Neural progenitor cell (in vitro differentiated cells): ENCODE results near the gene GPATCH4. TPM values are rescaled to one million over a fixed set of nuclear protein-coding genes. Genes with fewer than 3 reads are reported as not detected.
"Not testable (repeated sequence)": the region's sequence is repeated elsewhere in the genome, so short reads cannot be mapped to it uniquely, and the experiment has no call there.

Experiments
- DNase-seq: peaks from one replicate; pipeline ENCODE4 v3.0.0-alpha.2; 2016; ENCODE audit warnings: low spot score
- H2AFZ ChIP-seq: fragments of 200-600 bp; sonication (generic); replicated peaks from 2 replicates; pipeline ENCODE4 v1.6.1; 2016; ENCODE audit warnings: antibody characterized with exemption
- H3F3A ChIP-seq: fragments of 200-600 bp; sonication (generic); 2 replicates; pipeline ENCODE4 v1.6.1; 2016; ENCODE audit warnings: antibody characterized with exemption, low read depth
- H3K27ac ChIP-seq: fragments of 200-600 bp; sonication (generic); 2 replicates; pipeline ENCODE4 v1.5.1; 2016; ENCODE audit warnings: mild to moderate bottlenecking
- H3K27me3 ChIP-seq: fragments of 200-600 bp; sonication (generic); 2 replicates; pipeline ENCODE4 v1.6.1; 2016; ENCODE audit warnings: mild to moderate bottlenecking, moderate library complexity
- H3K36me3 ChIP-seq: fragments of 200-600 bp; sonication (generic); 2 replicates; pipeline ENCODE4 v1.5.1; 2016
- H3K4me1 ChIP-seq: fragments of 200-600 bp; sonication (generic); 2 replicates; pipeline ENCODE4 v1.6.1; 2016; ENCODE audit warnings: mixed run types
- H3K4me2 ChIP-seq: fragments of 200-600 bp; sonication (generic); 2 replicates; pipeline ENCODE4 v1.6.1; 2016
- H3K4me3 ChIP-seq: fragments of 200-600 bp; sonication (generic); 2 replicates; pipeline ENCODE4 v1.5.1; 2016
- H3K79me2 ChIP-seq: fragments of 200-600 bp; sonication (generic); 2 replicates; pipeline ENCODE4 v1.6.1; 2016; ENCODE audit warnings: low read depth
- H3K9ac ChIP-seq: fragments of 200-600 bp; sonication (generic); 2 replicates; pipeline ENCODE4 v1.6.1; 2016
- H3K9me3 ChIP-seq: fragments of 200-600 bp; sonication (generic); 2 replicates; pipeline ENCODE4 v1.5.1; 2016; ENCODE audit warnings: low read depth
- H4K20me1 ChIP-seq: fragments of 200-600 bp; sonication (generic); 2 replicates; pipeline ENCODE4 v1.6.1; 2016; ENCODE audit warnings: low read depth
- H3K27ac Mint-ChIP-seq: 3 replicates; pipeline ENCODE4 v1.8.0; 2021; ENCODE audit warnings: mixed read lengths
- H3K27me3 Mint-ChIP-seq: 2 replicates; pipeline ENCODE4 v1.8.0; 2022; ENCODE audit warnings: low read depth, mild to moderate bottlenecking, inconsistent platforms, moderate library complexity, mixed read lengths; ENCODE audit not compliant: insufficient read depth
- H3K36me3 Mint-ChIP-seq: 3 replicates; pipeline ENCODE4 v1.8.0; 2021; ENCODE audit warnings: mixed read lengths
- H3K4me1 Mint-ChIP-seq: 3 replicates; pipeline ENCODE4 v1.8.0; 2021; ENCODE audit warnings: mixed read lengths
- H3K4me3 Mint-ChIP-seq: 3 replicates; pipeline ENCODE4 v1.8.0; 2021; ENCODE audit warnings: mild to moderate bottlenecking, moderate library complexity, mixed read lengths
- H3K9me3 Mint-ChIP-seq: 3 replicates; pipeline ENCODE4 v1.8.0; 2020; ENCODE audit warnings: mixed read lengths
- EZH2 ChIP-seq: fragments of 200-600 bp; sonication (generic); IDR thresholded peaks from 2 replicates; pipeline ENCODE4 v1.6.1; 2017; ENCODE audit warnings: antibody characterized with exemption, mild to moderate bottlenecking, moderate library complexity
- EZH2phosphoT487 ChIP-seq: fragments of 200-600 bp; sonication (generic); IDR thresholded peaks from 2 replicates; pipeline ENCODE4 v1.6.1; 2017; ENCODE audit warnings: antibody characterized with exemption
- total RNA-seq: library from RNA; depleted of rRNA; stranded (reverse); fragments of >200 nt; gene quantifications from 2 replicates; pipeline ENCODE4 v1.2.3, GENCODE V29; 2015; ENCODE audit warnings: low replicate concordance
- TF ChIP-seq, protein P1 (sequence below): fragments of 200-600 bp; sonication (generic); IDR thresholded peaks from 2 replicates; pipeline ENCODE4 v1.5.1; 2017; ENCODE audit warnings: antibody characterized with exemption, mild to moderate bottlenecking

GPATCH4 gene
- total RNA-seq, 1 donor from 2014 or later: 17.2 TPM

DNA sequence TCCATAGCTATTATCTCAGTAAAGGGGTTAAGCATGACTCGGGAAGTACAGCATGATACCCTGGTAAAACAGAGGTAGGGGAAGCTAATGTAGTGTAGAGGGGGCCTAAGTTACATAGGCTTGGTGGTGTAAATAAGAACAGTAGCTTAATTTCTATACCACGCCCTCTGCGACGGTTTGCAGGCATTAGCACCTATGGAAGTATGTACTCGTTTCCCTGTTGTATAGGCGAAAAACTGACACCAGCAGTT lies 10.2 kb downstream of the GPATCH4 start:
- Histone ChIP-seq H3K9me3 (no peaks in the 10 kb centered on the region), H3K79me2 (peaks cover 5% of the 10 kb centered on the region), H3K4me3 (peak overlapping the region; percentile 82), H3K27me3 (no peaks in the 10 kb centered on the region), H3K27ac (no peak overlapping the region), H4K20me1 (no peaks in the 10 kb centered on the region), H3F3A (peaks cover 39% of the 10 kb centered on the region), H3K9ac (peak overlapping the region; percentile 45), H3K4me2 (peak overlapping the region; percentile 95), H3K36me3 (no peaks in the 10 kb centered on the region), H3K4me1 (peaks cover 5% of the 10 kb centered on the region), H2AFZ (peak overlapping the region; percentile 88)
- Mint-ChIP-seq H3K4me1 (peaks cover 28% of the 10 kb centered on the region), H3K36me3 (peaks cover 7% of the 10 kb centered on the region), H3K9me3 (no peaks in the 10 kb centered on the region), H3K4me3 (peak overlapping the region; percentile 89), H3K27ac (peak overlapping the region; percentile 93), H3K27me3 (peaks cover 7% of the 10 kb centered on the region)
- DNase-seq: no peak
- TF ChIP-seq EZH2phosphoT487: no peak
- TF ChIP-seq, protein P1, sequence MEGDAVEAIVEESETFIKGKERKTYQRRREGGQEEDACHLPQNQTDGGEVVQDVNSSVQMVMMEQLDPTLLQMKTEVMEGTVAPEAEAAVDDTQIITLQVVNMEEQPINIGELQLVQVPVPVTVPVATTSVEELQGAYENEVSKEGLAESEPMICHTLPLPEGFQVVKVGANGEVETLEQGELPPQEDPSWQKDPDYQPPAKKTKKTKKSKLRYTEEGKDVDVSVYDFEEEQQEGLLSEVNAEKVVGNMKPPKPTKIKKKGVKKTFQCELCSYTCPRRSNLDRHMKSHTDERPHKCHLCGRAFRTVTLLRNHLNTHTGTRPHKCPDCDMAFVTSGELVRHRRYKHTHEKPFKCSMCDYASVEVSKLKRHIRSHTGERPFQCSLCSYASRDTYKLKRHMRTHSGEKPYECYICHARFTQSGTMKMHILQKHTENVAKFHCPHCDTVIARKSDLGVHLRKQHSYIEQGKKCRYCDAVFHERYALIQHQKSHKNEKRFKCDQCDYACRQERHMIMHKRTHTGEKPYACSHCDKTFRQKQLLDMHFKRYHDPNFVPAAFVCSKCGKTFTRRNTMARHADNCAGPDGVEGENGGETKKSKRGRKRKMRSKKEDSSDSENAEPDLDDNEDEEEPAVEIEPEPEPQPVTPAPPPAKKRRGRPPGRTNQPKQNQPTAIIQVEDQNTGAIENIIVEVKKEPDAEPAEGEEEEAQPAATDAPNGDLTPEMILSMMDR: no peak
- TF ChIP-seq EZH2: no peak

DNA sequence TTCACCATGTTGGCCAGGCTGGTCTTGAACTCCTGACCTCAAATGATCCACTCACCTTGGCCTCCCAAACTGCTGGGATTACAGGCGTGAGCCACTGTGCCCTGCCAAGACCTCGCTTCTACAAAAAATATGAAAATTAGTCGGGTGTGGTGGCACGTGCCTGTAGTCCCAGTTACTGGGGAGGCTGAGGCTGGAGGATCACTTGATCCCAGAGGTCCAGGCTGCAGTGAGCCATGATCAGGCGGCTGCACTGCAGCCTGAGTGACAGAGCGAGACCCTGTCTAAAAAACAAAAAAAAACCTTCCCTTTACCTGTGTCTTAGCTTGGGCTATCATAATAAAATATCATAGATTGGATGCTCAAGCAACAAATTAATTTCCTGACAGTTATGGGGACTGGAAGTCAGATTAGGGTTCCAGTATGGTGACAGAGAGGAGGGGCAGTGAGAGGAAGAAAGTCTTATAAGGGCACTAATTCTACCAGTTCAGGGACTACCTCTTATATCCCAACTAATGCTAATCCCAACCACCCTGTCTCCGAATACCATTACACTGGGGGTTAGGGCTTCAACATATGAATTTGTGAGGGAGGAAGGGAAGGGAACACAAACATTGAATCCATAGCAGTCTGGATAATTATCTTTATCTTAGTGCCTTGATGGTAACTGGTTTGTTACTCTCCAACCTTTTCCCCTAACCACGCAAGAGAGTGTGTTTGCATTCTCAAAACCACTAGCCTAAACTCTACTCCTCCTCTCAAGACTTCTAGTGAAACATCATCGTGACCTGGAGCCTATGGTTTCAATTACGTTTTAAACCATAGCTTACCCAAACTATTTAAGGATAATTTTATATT lies 10.7 kb downstream of the GPATCH4 start:
- H3K27ac Mint-ChIP-seq: no peak overlapping the region
- peaks cover 11% of the 10 kb centered on the region for H3K27me3 Mint-ChIP-seq
- peaks cover 28% of the 10 kb centered on the region for H3K4me1 Mint-ChIP-seq
- Histone ChIP-seq H3K4me3 (peak overlapping the region; percentile 82), H3K9me3 (no peaks in the 10 kb centered on the region), H3K79me2 (peaks cover 5% of the 10 kb centered on the region), H3K4me2 (peak overlapping the region; percentile 95), H3K9ac (no peak overlapping the region), H3K36me3 (no peaks in the 10 kb centered on the region), H3K27ac (no peak overlapping the region), H3F3A (peaks cover 39% of the 10 kb centered on the region), H4K20me1 (no peaks in the 10 kb centered on the region), H3K27me3 (no peaks in the 10 kb centered on the region), H2AFZ (peak overlapping the region; percentile 88), H3K4me1 (peaks cover 5% of the 10 kb centered on the region)
- peaks cover 6% of the 10 kb centered on the region for H3K36me3 Mint-ChIP-seq
- DNase-seq: no peak
- TF ChIP-seq EZH2: no peak
- TF ChIP-seq, protein P1: no peak
- no peak for TF ChIP-seq EZH2phosphoT487
- no peaks in the 10 kb centered on the region for H3K9me3 Mint-ChIP-seq
- H3K4me3 Mint-ChIP-seq: peak overlapping the region; percentile 89

DNA sequence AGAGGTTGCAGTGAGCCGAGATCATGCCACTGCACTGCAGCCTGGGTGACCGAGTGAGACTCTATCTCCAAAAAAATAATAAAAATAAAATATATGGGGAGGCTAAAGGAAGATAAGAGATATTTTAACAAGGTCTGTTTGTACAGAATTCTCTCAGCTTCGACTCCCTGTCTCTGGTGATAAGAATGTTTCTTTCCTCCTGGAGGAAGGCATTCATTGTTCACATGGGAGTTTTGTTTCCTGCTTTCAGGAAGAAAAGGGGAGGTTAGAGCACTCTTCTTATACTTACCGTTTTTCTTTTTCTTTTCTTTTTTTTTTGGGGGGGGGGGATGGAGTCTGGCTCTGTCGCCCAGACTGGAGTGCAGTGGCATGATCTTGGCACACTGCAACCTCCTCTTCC lies 11.7 kb downstream of the GPATCH4 start:
- Mint-ChIP-seq H3K27ac (no peak overlapping the region), H3K9me3 (no peaks in the 10 kb centered on the region), H3K27me3 (peaks cover 13% of the 10 kb centered on the region), H3K4me3 (no peak overlapping the region), H3K36me3 (no peaks in the 10 kb centered on the region), H3K4me1 (peaks cover 21% of the 10 kb centered on the region)
- no peak for DNase-seq
- Histone ChIP-seq H2AFZ (no peak overlapping the region), H4K20me1 (no peaks in the 10 kb centered on the region), H3K9me3 (no peaks in the 10 kb centered on the region), H3K27me3 (no peaks in the 10 kb centered on the region), H3K4me3 (no peak overlapping the region), H3K36me3 (no peaks in the 10 kb centered on the region), H3K4me1 (peaks cover 5% of the 10 kb centered on the region), H3K79me2 (peaks cover 5% of the 10 kb centered on the region), H3K4me2 (no peak overlapping the region), H3F3A (peaks cover 33% of the 10 kb centered on the region), H3K27ac (no peak overlapping the region), H3K9ac (no peak overlapping the region)
- TF ChIP-seq EZH2phosphoT487 (no peak), EZH2 (no peak)
- TF ChIP-seq, protein P1: no peak

DNA sequence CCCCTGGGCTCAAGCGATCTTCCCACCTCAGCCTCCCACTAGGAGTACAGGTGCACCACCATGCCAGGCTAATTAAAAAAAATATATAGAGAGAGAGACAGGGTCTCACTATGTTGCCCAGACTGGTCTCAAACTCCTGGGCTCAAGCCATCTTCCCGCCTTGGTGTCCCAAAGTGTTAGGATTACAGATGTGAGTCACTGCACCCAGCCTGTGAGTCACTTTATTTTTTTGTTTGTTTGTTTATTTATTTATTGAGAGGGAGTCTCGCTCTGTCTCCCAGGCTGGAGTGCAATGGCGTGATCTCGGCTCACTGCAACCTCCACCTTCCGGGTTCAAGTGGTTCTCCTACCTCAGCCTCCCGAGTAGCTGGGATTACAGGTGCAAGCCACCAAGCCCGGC lies 13.4 kb downstream of the GPATCH4 start:
- H3K36me3 Mint-ChIP-seq, H3K79me2 ChIP-seq, H3K4me2 ChIP-seq, H3K4me3 Mint-ChIP-seq, H2AFZ ChIP-seq, H3K4me1 ChIP-seq, H3K27me3 ChIP-seq, H3K27ac Mint-ChIP-seq, H3K27ac ChIP-seq, H3K9me3 ChIP-seq, H3K9me3 Mint-ChIP-seq, H3K9ac ChIP-seq, H4K20me1 ChIP-seq, DNase-seq, H3K4me3 ChIP-seq, H3K36me3 ChIP-seq: not testable (repeated sequence)
- Mint-ChIP-seq H3K4me1 (peaks cover 16% of the 10 kb centered on the region), H3K27me3 (peaks cover 12% of the 10 kb centered on the region)
- H3F3A ChIP-seq: peaks cover 21% of the 10 kb centered on the region
